ENCODE measurements around the gene ZNF710. TPM values are rescaled to one million over a fixed set of nuclear protein-coding genes. Genes with fewer than 3 reads are reported as not detected.

ZNF710 gene
- total RNA-seq, 2 donors from 2014 or later = 18.1 to 34.5 TPM

GRCh38 chr15:90084876-90085423, 83.8 kb downstream of the ZNF710 start:
- Histone ChIP-seq H3K4me3 (no peak overlapping the region), H3K9me3 (no peaks in the 10 kb centered on the region), H3K27me3 (no peaks in the 10 kb centered on the region), H3K4me1 (peaks cover 23% of the 10 kb centered on the region), H3K27ac (peak overlapping the region in 3 of 4 donors; percentile 7 to 35 (median 18)), H3K36me3 (replicated peaks in 1 of 2; ENCODE audit: insufficient read depth in 1 of 2, low read depth in 2 of 2) (peaks cover 23 to 42% of the 10 kb centered on the region in 2 donors)
- intact Hi-C loops (cut with DNase I) = loop anchor here (5.0 kb wide), 1 partner anchor 183 kb away; no protein-coding TSS in a partner anchor
- TF ChIP-seq POLR2A (IDR thresholded peaks at IDR 0.05) = no peak
- no peak for TF ChIP-seq CTCF (IDR thresholded peaks at IDR 0.05)
- WGBS, 2 donors = 82 to 100% methylated on average over 2 to 18 of the region's 18 CpGs
- no peak for ATAC-seq
- DNase-seq = no peak

GRCh38 chr15:90085565-90085964, 84.4 kb downstream of the ZNF710 start:
- Histone ChIP-seq H3K27ac (peak overlapping the region in 3 of 4 donors; percentile 7 to 35 (median 26)), H3K27me3 (no peaks in the 10 kb centered on the region), H3K4me3 (no peak overlapping the region), H3K36me3 (replicated peaks in 1 of 2; ENCODE audit: insufficient read depth in 1 of 2, low read depth in 2 of 2) (peaks cover 23 to 43% of the 10 kb centered on the region in 2 donors), H3K9me3 (no peaks in the 10 kb centered on the region), H3K4me1 (peaks cover 23% of the 10 kb centered on the region)
- TF ChIP-seq CTCF (IDR thresholded peaks at IDR 0.05) (no peak), POLR2A (IDR thresholded peaks at IDR 0.05) (no peak)
- intact Hi-C loops (cut with DNase I) = no loop called here
- ATAC-seq = no peak
- no peak for DNase-seq
- 86 to 92% methylated on average over 3 of the region's 3 CpGs for WGBS, 2 donors

GRCh38 chr15:90086868-90087268, 85.7 kb downstream of the ZNF710 start:
- ATAC-seq = no peak
- WGBS, 2 donors = 85% methylated on average over 7 of the region's 7 CpGs; no CpG with 5 or more reads in 1 of the 2 donors
- peak in 2 of 4 donors; percentile 45 to 57 for DNase-seq
- intact Hi-C loops (cut with DNase I) = no loop called here
- no peak overlapping the region for H3K4me3 ChIP-seq
- no peaks in the 10 kb centered on the region for H3K27me3 ChIP-seq
- H3K27ac ChIP-seq = peak overlapping the region in 3 of 4 donors; percentile 10 to 60 (median 59)
- no peaks in the 10 kb centered on the region for H3K9me3 ChIP-seq
- H3K4me1 ChIP-seq = peaks cover 33% of the 10 kb centered on the region
- TF ChIP-seq POLR2A (IDR thresholded peaks at IDR 0.05) (no peak), CTCF (IDR thresholded peaks at IDR 0.05) (peak; percentile 41 to 55 (median 51))
- peaks cover 23 to 39% of the 10 kb centered on the region in 2 donors for H3K36me3 ChIP-seq (replicated peaks in 1 of 2; ENCODE audit: insufficient read depth in 1 of 2, low read depth in 2 of 2)

- DNase-seq (peak; percentile 86 to 92 (median 90)), ATAC-seq (peak; percentile 93)
- Histone ChIP-seq H3K4me1 (peaks cover 36% of the 10 kb centered on the region), H3K27me3 (no peaks in the 10 kb centered on the region), H3K9me3 (no peaks in the 10 kb centered on the region), H3K27ac (peak overlapping the region; percentile 10 to 60 (median 49)), H3K36me3 (replicated peaks in 1 of 2; ENCODE audit: insufficient read depth in 1 of 2, low read depth in 2 of 2) (peaks cover 23 to 38% of the 10 kb centered on the region in 2 donors), H3K4me3 (no peak overlapping the region)
- WGBS, 2 donors = 37 to 42% methylated on average over 19 to 20 of the region's 20 CpGs
- intact Hi-C loops (cut with DNase I) = no loop called here
- TF ChIP-seq CTCF (IDR thresholded peaks at IDR 0.05) (peak in 3 of 7 experiments; percentile 27 to 42 (median 40)), POLR2A (IDR thresholded peaks at IDR 0.05) (peak in 2 of 3 donors; percentile 49)
These were observed 86.5 kb downstream of the ZNF710 start for GRCh38 chr15:90087454-90088154.
